Vagina (tissue), 2 donors: ENCODE data around the gene PDGFRA. TPM values are rescaled to one million over a fixed set of nuclear protein-coding genes. Genes with fewer than 3 reads are reported as not detected.
"Not testable (repeated sequence)": the region's sequence is repeated elsewhere in the genome, so short reads cannot be mapped to it uniquely, and the experiment has no call there.

Source experiments
- DNase-seq, 2 donors: peaks; one replicate each; pipeline ENCODE4 v3.0.0-alpha.2; 2017; ENCODE audit errors: extremely low spot score in 2 of 2
- H3K27ac ChIP-seq: fragments of 200-600 bp; sonication (generic); one replicate; pipeline ENCODE4 v1.5.1; 2019
- H3K27me3 ChIP-seq: fragments of 200-600 bp; sonication (generic); one replicate; pipeline ENCODE4 v1.5.1; 2019
- H3K36me3 ChIP-seq, 2 donors: fragments of 200-600 bp; sonication (generic); one replicate each; pipeline ENCODE4 v1.5.1; 2017 to 2019
- H3K4me1 ChIP-seq: fragments of 200-600 bp; sonication (generic); one replicate; pipeline ENCODE4 v1.5.1; 2019
- H3K4me3 ChIP-seq, 2 donors: fragments of 200-600 bp; sonication (generic); 1 replicate in 1 of 2; 2 replicates in 1 of 2; pipeline ENCODE4 v1.5.1; 2016 to 2019
- H3K9me3 ChIP-seq: fragments of 200-600 bp; sonication (generic); one replicate; pipeline ENCODE4 v1.5.1; 2019
- POLR2A ChIP-seq, 2 donors: fragments of 450-650 bp; IDR thresholded peaks; one replicate each; pipeline ENCODE4 v1.6.1; 2017; ENCODE audit warnings: antibody characterized with exemption in 2 of 2, mild to moderate bottlenecking in 2 of 2, moderate library complexity in 2 of 2
- POLR2AphosphoS5 ChIP-seq, 2 donors: sonication (generic); formaldehyde crosslinking; IDR thresholded peaks; one replicate each; pipeline ENCODE4 v1.9.0; 2017; ENCODE audit warnings: antibody characterized with exemption in 2 of 2, mild to moderate bottlenecking in 2 of 2, low read depth in 1 of 2; ENCODE audit not compliant: insufficient read depth in 1 of 2
- intact Hi-C: fragments of 100-400 bp; cut with DNase I; formaldehyde crosslinking; loops from one replicate; pipeline ENCODE4 v1.15.1; 2023
- total RNA-seq: library from RNA; depleted of rRNA; stranded (reverse); fragments of >200 nt; gene quantifications from one replicate; pipeline ENCODE4 v1.2.3, GENCODE V29; 2016
- TF ChIP-seq, protein P1 (sequence below), 3 experiments: fragments of 450-650 bp in 2 of 3; fragments of 200-600 bp in 1 of 3; sonication (generic) in 1 of 3; IDR thresholded peaks; one replicate each; pipeline ENCODE4 v1.5.1; 2017 to 2019; ENCODE audit warnings: antibody characterized with exemption in 3 of 3, mild to moderate bottlenecking in 2 of 3, moderate library complexity in 2 of 3

The PDGFRA gene
- total RNA-seq, 1 donor from 2014 or later = 141 TPM

DNA sequence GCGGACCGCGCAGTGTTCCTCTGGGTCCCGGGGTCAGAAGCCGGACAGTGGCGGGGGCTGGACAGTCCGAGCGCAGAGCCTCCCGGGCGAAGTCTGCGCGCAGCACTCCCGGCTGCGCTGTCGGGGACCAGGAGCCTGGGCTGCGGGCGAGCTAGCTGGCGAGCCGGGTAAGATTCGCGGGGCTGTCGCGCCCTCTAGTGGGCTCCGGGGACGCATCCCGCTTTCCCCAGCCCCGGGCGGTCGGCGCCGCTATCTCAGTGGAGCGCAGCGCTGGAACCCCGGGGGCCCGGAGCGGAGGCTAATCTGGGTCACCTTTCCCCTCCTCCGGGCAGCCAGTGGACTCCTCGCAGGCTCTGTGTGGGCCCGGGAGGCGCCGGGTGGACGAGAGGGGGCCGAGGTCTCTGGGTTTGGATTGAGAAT is 4.2 kb downstream of the PDGFRA start:
- no peaks in the 10 kb centered on the region for H3K9me3 ChIP-seq
- peak overlapping the region; percentile 87 for H3K27ac ChIP-seq
- peak in 1 of 2 donors; percentile 86 for DNase-seq
- peaks cover 53% of the 10 kb centered on the region for H3K4me1 ChIP-seq
- TF ChIP-seq, protein P1, sequence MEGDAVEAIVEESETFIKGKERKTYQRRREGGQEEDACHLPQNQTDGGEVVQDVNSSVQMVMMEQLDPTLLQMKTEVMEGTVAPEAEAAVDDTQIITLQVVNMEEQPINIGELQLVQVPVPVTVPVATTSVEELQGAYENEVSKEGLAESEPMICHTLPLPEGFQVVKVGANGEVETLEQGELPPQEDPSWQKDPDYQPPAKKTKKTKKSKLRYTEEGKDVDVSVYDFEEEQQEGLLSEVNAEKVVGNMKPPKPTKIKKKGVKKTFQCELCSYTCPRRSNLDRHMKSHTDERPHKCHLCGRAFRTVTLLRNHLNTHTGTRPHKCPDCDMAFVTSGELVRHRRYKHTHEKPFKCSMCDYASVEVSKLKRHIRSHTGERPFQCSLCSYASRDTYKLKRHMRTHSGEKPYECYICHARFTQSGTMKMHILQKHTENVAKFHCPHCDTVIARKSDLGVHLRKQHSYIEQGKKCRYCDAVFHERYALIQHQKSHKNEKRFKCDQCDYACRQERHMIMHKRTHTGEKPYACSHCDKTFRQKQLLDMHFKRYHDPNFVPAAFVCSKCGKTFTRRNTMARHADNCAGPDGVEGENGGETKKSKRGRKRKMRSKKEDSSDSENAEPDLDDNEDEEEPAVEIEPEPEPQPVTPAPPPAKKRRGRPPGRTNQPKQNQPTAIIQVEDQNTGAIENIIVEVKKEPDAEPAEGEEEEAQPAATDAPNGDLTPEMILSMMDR (IDR thresholded peaks at IDR 0.05) = peak; percentile 43 to 81 (median 75)
- TF ChIP-seq POLR2A (IDR thresholded peaks at IDR 0.05) = no peak
- TF ChIP-seq POLR2AphosphoS5 (IDR thresholded peaks at IDR 0.05; ENCODE audit: insufficient read depth in 1 of 2, low read depth in 1 of 2) = peak in 1 of 2 donors; percentile 66
- H3K4me3 ChIP-seq = peak overlapping the region; percentile 56 to 65
- intact Hi-C loops = loop anchor here (2.0 to 10.0 kb wide), 3 partner anchors 168 to 1036 kb away; partner anchors contain the start of genes CHIC2 and FIP1L1
- H3K27me3 ChIP-seq = peaks cover 10% of the 10 kb centered on the region
- no peaks in the 10 kb centered on the region for H3K36me3 ChIP-seq

DNA sequence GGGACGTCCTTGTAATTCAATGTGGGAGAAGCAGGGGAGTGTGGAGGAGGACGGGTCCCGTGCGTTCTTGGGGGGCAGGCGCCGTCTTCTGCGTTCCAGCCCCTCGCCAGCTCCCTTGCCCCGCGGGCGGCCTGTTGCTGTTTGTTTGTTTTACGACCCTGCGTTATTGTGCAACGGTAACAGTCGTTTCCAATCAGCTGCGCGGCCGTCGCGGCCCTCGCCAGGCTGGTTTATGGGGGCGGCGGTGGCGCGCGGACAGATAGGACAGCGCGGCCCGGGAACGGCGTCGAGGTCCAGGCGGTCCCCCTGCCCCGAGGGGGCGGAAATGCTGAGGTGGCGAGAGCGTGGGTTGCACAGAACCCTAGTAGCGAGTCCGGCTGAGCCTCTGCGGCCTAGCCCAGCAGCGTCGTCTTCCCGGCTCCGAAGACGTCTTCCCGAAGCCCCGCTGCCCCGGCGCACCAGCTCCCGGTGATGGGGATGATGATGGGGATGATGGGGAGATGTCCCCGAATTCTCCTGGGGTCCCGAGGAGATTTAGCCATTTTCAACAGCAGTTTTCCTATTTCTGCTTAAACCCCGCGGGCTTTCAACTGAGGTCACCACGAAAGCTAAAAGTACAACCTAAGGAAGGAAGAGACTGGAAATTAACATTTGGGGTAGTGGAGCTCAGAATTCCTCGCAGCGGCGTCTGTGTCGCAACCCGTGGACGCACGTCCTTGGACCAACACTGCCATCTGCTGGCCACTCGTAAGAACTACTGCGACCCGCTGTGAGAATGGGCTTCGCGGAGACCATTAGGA is 4.8 kb downstream of the PDGFRA start:
- H3K27me3 ChIP-seq = peaks cover 10% of the 10 kb centered on the region
- peak in 1 of 2 donors; percentile 67 for TF ChIP-seq POLR2AphosphoS5 (IDR thresholded peaks at IDR 0.05; ENCODE audit: insufficient read depth in 1 of 2, low read depth in 1 of 2)
- TF ChIP-seq, protein P1 (IDR thresholded peaks at IDR 0.05) = peak; percentile 89 to 94 (median 93)
- TF ChIP-seq POLR2A (IDR thresholded peaks at IDR 0.05) = no peak
- H3K9me3 ChIP-seq = no peaks in the 10 kb centered on the region
- no peaks in the 10 kb centered on the region for H3K36me3 ChIP-seq
- H3K27ac ChIP-seq = peak overlapping the region; percentile 87
- no peak for DNase-seq
- peaks cover 51% of the 10 kb centered on the region for H3K4me1 ChIP-seq
- H3K4me3 ChIP-seq = peak overlapping the region; percentile 56 to 65
- intact Hi-C loops = loop anchor here (2.0 to 10.0 kb wide), 3 partner anchors 169 to 1037 kb away; partner anchors contain the start of genes CHIC2 and FIP1L1

DNA sequence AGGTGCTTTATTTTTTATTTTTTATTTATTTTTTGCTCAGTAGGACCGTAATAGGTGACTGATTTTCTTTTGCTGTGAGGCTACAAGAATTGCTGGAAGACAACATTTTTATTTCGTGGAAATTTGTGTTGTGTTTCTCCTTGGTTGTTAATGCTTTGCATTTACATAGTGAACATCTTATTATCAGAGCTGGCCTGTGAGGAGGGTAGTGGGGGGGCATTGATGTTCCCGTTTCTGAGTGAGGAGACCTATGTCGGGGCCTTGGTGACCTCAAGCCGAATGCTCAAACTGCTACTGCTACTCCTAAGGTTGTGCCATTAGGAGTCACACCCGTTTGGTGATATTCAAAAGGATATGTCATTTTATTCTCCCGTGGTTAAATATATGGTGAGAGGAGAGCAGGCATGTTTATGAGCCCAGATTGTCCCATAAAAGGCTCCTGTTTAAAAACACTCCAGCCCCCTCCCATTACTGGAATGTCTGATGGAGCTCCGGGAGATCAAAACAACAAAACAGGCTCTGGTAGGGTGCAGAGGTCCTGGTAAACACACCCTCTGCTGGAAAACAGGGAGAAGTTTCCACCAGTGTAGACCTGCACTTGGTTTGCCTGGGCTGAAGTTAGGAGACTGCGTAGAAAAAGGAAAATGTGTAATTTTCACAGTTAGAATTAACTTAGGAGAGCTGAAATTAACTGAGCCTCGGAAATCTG is 5.6 kb downstream of the PDGFRA start:
- Histone ChIP-seq H3K36me3 (no peaks in the 10 kb centered on the region), H3K27ac (peak overlapping the region; percentile 87), H3K27me3 (peaks cover 7% of the 10 kb centered on the region), H3K4me1 (peaks cover 48% of the 10 kb centered on the region), H3K9me3 (no peaks in the 10 kb centered on the region), H3K4me3 (peak overlapping the region; percentile 56 to 65)
- TF ChIP-seq POLR2AphosphoS5 (IDR thresholded peaks at IDR 0.05; ENCODE audit: insufficient read depth in 1 of 2, low read depth in 1 of 2) = no peak
- TF ChIP-seq, protein P1 (IDR thresholded peaks at IDR 0.05) = no peak
- TF ChIP-seq POLR2A (IDR thresholded peaks at IDR 0.05) = no peak
- intact Hi-C loops = loop anchor here (10.0 kb wide), 2 partner anchors 170 to 860 kb away; partner anchors contain the start of genes CHIC2 and FIP1L1
- DNase-seq = peak in 1 of 2 donors; percentile 72

DNA sequence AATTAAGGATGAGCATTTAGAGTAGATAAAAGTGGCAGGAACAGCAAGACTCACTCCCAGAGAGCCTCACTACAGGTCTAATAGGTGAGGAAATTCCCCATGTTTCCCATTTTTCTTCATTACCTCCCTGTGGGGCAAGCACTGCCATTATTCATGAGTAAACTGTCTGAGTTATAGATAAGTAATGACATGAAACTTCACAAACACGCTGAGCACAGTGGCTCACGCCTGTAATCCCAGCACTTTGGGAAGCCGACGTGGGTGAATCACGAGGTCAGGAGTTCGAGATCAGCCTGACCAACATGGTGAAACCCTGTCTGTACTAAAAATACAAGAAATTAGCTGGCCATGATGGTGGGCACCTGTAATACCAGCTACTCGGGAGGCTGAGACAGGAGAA is 7.2 kb downstream of the PDGFRA start:
- H3K27me3 ChIP-seq, H3K27ac ChIP-seq, H3K4me3 ChIP-seq, H3K36me3 ChIP-seq, DNase-seq, H3K9me3 ChIP-seq: not testable (repeated sequence)
- intact Hi-C loops = loop anchor here (10.0 kb wide), 2 partner anchors 172 to 862 kb away; partner anchors contain the start of genes CHIC2 and FIP1L1
- H3K4me1 ChIP-seq = peaks cover 33% of the 10 kb centered on the region

DNA sequence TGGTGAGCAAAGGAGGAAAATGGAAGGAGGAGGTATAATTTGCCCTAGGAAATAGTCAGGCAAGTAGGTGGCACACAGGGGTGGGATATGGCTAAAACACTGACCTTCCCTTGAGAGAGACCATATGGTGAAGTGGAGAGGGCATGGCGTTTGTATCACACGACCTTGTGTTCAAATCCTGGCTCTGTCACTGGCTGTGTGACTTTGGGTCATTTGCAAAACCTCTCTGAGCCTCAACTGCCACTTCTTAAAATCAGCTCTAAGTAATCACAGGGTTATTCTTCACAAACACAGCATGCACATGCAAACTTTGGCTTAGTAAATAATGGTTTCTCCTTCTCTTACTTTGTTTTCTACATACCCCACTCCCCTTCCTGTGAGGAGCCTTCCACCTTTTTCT is 8.7 kb downstream of the PDGFRA start:
- no peak for DNase-seq
- Histone ChIP-seq H3K27ac (no peak overlapping the region), H3K4me3 (no peak overlapping the region), H3K4me1 (peaks cover 21% of the 10 kb centered on the region), H3K9me3 (peaks cover 5% of the 10 kb centered on the region), H3K36me3 (no peaks in the 10 kb centered on the region), H3K27me3 (no peaks in the 10 kb centered on the region)
- TF ChIP-seq POLR2AphosphoS5 (IDR thresholded peaks at IDR 0.05; ENCODE audit: insufficient read depth in 1 of 2, low read depth in 1 of 2) (no peak), POLR2A (IDR thresholded peaks at IDR 0.05) (no peak)
- TF ChIP-seq, protein P1 (IDR thresholded peaks at IDR 0.05) = no peak
- intact Hi-C loops = loop anchor here (10.0 kb wide), 2 partner anchors 173 to 863 kb away; partner anchors contain the start of genes CHIC2 and FIP1L1
